PFSK-1 (cell line): ENCODE measurements around the gene FAM53B.

Experiments
- POLR2AphosphoS5 ChIP-seq: IDR thresholded peaks from 2 replicates; pipeline ENCODE4 v1.6.1; 2012; ENCODE audit warnings: low read depth, mild to moderate bottlenecking, control low read depth, low read length, moderate library complexity
- SIN3A ChIP-seq: IDR thresholded peaks from 2 replicates; pipeline ENCODE4 v1.6.1; 2012; ENCODE audit warnings: mild to moderate bottlenecking, low read length, moderate library complexity, borderline replicate concordance; ENCODE audit not compliant: insufficient read depth
- TAF1 ChIP-seq: IDR thresholded peaks from 2 replicates; pipeline ENCODE4 v1.6.1; 2012; ENCODE audit warnings: low read length, control low read depth, borderline replicate concordance; ENCODE audit not compliant: insufficient read depth

GRCh38 chr10:124680675-124681074 is 63.5 kb downstream of the FAM53B start:
- TF ChIP-seq TAF1 (no peak), POLR2AphosphoS5 (no peak), SIN3A (no peak)
